GM13976 (cell line): ENCODE data around the gene RFESD.

Source experiments
- DNase-seq: peaks from one replicate; pipeline ENCODE4 v3.0.0; 2012; ENCODE audit warnings: low spot score
- in situ Hi-C: fragments of 300-500 bp; cut with MboI; formaldehyde crosslinking; loops from one replicate; pipeline ENCODE4 v1.12.0; 2022; ENCODE audit warnings: low sequenced_read_pairs, mixed read lengths, inconsistent platforms; ENCODE audit not compliant: unreplicated experiment
- TF ChIP-seq, protein P1 (sequence below): IDR thresholded peaks from 2 replicates; pipeline ENCODE4 v1.5.1; 2012; ENCODE audit warnings: borderline replicate concordance, mild to moderate bottlenecking; ENCODE audit not compliant: insufficient read depth; ENCODE audit errors: extremely low read depth, missing control alignments, control extremely low read depth

The RFESD gene

DNA sequence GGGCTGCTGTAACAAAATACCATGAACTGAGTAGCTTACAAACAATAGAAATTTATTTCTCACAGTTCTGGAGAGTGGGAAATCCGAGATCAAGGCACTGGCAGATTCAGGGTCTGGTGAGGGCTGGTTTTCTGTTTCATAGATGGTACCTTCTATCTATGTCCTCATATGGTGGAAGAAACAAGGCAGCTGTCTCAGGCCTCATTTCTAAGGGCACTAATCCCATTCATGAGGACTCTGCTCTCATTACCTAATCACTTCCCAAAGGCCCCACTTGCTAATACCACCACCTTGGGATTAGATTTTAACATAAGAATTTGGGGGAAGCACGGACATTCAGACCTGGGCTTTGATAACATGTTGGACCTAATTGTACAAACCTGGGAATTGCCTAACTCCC, 13.5 kb downstream of the RFESD start:
- DNase-seq: no peak
- TF ChIP-seq, protein P1, sequence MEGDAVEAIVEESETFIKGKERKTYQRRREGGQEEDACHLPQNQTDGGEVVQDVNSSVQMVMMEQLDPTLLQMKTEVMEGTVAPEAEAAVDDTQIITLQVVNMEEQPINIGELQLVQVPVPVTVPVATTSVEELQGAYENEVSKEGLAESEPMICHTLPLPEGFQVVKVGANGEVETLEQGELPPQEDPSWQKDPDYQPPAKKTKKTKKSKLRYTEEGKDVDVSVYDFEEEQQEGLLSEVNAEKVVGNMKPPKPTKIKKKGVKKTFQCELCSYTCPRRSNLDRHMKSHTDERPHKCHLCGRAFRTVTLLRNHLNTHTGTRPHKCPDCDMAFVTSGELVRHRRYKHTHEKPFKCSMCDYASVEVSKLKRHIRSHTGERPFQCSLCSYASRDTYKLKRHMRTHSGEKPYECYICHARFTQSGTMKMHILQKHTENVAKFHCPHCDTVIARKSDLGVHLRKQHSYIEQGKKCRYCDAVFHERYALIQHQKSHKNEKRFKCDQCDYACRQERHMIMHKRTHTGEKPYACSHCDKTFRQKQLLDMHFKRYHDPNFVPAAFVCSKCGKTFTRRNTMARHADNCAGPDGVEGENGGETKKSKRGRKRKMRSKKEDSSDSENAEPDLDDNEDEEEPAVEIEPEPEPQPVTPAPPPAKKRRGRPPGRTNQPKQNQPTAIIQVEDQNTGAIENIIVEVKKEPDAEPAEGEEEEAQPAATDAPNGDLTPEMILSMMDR: no peak
- in situ Hi-C loops: loop anchor here (10.0 to 25.0 kb wide), 3 partner anchors 115 to 677 kb away; no protein-coding TSS in a partner anchor

DNA sequence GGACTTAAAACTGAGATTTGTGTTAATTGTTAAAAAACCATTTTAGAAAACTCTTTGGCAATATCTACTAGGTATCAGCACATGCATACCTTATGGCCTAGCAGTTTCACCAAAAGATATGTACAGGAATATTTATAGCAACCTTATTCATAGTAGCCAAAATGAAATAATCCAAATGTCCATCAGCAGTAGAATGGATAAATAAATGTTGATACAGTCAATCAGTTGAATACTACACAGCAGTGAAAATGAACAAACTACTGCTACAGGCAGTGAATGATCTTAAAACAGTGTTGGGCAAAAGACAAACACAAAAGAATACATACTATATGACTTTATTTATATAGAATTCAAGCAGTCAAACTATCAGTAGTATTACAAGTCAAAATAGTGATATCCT, 16.4 kb downstream of the RFESD start:
- TF ChIP-seq, protein P1: no peak
- no peak for DNase-seq
- in situ Hi-C loops: loop anchor here (10.0 to 25.0 kb wide), 3 partner anchors 112 to 674 kb away; no protein-coding TSS in a partner anchor

DNA sequence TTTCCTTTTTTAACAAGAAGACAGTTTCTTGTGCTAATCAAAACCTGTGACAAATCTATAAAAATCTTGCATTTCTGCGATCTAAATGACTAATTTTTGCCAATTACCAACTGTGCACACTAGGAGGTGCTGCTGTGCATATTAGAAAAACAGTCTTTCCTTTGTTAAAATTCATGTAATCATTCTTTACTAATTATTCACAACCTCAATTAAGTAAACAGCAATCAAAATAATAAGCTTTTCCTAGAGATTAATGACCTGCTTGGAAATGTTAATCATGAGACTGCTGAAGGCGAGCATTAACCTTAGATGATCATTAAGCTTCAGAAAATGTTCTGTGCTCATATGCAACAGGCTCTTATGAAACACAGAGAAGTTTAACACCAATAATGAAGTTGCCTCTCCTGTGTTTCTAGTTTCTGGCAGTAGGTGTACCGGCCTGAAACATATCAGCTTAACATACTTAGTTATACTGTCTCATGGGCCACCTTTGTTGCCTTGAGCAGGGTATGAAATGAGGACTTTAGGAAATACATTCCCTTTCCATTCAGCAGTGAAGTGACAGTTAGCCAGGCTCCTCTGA, 17.7 kb downstream of the RFESD start:
- in situ Hi-C loops: loop anchor here (10.0 to 25.0 kb wide), 3 partner anchors 111 to 673 kb away; no protein-coding TSS in a partner anchor
- no peak for DNase-seq
- TF ChIP-seq, protein P1: peak; percentile 57

DNA sequence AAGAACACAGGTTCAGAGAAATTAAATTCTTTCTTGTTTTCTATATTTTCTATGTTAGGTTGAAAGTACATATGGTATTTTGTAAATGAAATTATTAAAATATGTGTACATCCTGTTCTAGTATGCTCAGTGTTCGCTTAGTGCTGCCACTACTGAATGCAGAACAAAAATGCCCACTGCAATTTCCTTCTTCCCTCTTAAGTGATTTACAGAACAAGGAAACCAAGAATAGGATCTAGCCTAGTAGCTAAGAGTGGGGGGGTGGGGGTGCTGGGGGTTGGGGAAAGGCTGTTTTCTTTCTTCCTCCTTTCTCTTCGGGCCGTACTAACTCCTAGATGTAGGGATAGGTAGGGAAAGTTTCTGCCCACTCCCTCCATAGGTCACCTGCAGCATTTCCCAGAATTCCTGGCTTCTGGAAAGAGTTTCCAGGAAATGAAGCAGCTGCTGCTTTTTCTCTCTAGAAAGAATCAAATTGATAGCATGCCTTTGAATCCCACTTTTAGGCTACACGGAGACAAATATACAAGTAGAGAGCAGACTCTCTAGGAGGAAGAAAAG, 20.6 kb downstream of the RFESD start:
- TF ChIP-seq, protein P1: no peak
- in situ Hi-C loops: loop anchor here (10.0 to 25.0 kb wide), 3 partner anchors 108 to 670 kb away; no protein-coding TSS in a partner anchor
- no peak for DNase-seq

DNA sequence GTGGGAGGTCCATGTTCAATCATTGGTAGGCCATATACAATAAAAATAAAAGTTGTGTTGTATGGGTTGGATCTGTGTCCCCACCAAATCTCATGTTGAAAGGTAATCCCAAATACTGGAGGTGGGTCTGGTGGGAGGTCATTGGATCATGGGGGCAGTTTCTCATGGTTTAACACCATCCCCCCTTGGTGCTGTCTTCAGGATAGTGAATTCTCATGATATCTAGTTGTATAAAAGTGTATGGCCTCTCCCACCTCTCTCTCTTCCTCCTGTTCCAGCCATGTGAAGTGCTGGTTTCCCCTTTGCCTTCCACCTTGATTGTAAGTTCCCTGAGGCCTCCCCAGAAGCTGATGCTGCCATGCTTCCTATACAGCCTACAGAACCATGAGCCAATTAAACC, 21.1 kb downstream of the RFESD start:
- TF ChIP-seq, protein P1: no peak
- in situ Hi-C loops: loop anchor here (10.0 to 25.0 kb wide), 3 partner anchors 107 to 670 kb away; no protein-coding TSS in a partner anchor
- DNase-seq: no peak

DNA sequence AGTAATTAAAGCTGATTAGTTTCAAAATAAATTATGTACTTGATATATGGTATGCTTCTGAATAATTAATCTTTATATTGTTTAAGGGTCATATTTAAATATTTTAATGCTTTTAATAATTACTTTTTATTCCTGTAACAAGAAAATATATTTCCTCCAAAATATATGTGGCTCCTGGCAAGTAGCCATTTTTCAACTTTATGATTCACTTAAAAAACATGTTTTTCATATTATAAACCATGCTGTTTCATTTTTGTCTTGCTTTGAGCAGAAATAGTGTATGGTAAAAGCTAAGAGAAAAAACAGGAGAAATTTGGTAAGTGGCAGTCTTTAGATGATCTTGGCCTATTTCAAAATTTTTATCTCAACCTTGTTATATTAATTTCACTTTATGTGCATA, 21.6 kb downstream of the RFESD start:
- in situ Hi-C loops: loop anchor here (10.0 to 25.0 kb wide), 3 partner anchors 107 to 669 kb away; no protein-coding TSS in a partner anchor
- DNase-seq: no peak
- TF ChIP-seq, protein P1: no peak
